HEK293 (cell line): ENCODE data around the gene USP44.

ENCODE experiments used
- KLF9 ChIP-seq: fragments of 450-650 bp; formaldehyde crosslinking; IDR thresholded peaks from 2 replicates; pipeline ENCODE4 v1.5.1; 2016; ENCODE audit warnings: missing biosample characterization, missing genetic modification characterization, low read depth
- ZNF146 ChIP-seq: fragments of 450-650 bp; formaldehyde crosslinking; IDR thresholded peaks from 2 replicates; pipeline ENCODE4 v1.5.1; 2016; ENCODE audit warnings: missing biosample characterization, missing genetic modification characterization
- ZNF558 ChIP-seq: fragments of 450-650 bp; formaldehyde crosslinking; IDR thresholded peaks from 2 replicates; pipeline ENCODE4 v1.5.1; 2016; ENCODE audit warnings: missing biosample characterization, missing genetic modification characterization
- TF ChIP-seq, protein P1 (sequence below): fragments of 450-650 bp; formaldehyde crosslinking; IDR thresholded peaks from 2 replicates; pipeline ENCODE4 v1.5.1; 2016; ENCODE audit warnings: missing biosample characterization, missing genetic modification characterization
- TF ChIP-seq, protein P2 (sequence below): fragments of 450-650 bp; formaldehyde crosslinking; IDR thresholded peaks from 2 replicates; pipeline ENCODE4 v1.5.1; 2016; ENCODE audit warnings: missing biosample characterization, missing genetic modification characterization

DNA sequence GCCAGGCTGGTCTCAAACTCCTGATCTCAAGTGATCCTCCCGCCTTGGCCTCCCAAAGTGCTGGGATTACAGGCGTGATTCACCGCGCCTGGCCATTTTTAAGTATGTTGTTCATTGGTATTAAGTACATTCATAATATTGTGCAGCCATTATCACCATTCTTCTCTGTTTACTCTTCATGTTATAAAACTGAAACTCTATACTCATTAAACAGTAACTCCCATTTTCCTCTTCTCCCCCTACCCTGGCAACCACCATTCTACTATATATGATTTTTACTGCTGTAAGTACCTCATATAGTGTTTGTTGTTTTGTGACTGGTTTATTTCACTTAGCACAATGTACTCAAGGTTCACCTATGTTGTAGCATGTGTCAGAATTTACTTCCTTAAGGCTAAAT, 54.2 kb downstream of the USP44 start:
- TF ChIP-seq KLF9 (tag by site-specific recombination): no peak
- TF ChIP-seq, protein P1, sequence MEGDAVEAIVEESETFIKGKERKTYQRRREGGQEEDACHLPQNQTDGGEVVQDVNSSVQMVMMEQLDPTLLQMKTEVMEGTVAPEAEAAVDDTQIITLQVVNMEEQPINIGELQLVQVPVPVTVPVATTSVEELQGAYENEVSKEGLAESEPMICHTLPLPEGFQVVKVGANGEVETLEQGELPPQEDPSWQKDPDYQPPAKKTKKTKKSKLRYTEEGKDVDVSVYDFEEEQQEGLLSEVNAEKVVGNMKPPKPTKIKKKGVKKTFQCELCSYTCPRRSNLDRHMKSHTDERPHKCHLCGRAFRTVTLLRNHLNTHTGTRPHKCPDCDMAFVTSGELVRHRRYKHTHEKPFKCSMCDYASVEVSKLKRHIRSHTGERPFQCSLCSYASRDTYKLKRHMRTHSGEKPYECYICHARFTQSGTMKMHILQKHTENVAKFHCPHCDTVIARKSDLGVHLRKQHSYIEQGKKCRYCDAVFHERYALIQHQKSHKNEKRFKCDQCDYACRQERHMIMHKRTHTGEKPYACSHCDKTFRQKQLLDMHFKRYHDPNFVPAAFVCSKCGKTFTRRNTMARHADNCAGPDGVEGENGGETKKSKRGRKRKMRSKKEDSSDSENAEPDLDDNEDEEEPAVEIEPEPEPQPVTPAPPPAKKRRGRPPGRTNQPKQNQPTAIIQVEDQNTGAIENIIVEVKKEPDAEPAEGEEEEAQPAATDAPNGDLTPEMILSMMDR (tag by site-specific recombination): no peak
- TF ChIP-seq, protein P2, sequence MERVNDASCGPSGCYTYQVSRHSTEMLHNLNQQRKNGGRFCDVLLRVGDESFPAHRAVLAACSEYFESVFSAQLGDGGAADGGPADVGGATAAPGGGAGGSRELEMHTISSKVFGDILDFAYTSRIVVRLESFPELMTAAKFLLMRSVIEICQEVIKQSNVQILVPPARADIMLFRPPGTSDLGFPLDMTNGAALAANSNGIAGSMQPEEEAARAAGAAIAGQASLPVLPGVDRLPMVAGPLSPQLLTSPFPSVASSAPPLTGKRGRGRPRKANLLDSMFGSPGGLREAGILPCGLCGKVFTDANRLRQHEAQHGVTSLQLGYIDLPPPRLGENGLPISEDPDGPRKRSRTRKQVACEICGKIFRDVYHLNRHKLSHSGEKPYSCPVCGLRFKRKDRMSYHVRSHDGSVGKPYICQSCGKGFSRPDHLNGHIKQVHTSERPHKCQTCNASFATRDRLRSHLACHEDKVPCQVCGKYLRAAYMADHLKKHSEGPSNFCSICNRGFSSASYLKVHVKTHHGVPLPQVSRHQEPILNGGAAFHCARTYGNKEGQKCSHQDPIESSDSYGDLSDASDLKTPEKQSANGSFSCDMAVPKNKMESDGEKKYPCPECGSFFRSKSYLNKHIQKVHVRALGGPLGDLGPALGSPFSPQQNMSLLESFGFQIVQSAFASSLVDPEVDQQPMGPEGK (tag by site-specific recombination): no peak
- TF ChIP-seq ZNF146 (tag by site-specific recombination): no peak
- no peak for TF ChIP-seq ZNF558 (tag by site-specific recombination)
